ENCODE results near the gene SETD1A.

The SETD1A gene

GRCh38 chr16:31003744-31004143 is 46.2 kb downstream of the SETD1A start:
- intact Hi-C loops (cut with DNase I; ENCODE audit: low total_unique reads), result no loop called here
- Histone ChIP-seq H3K4me1 (peaks cover 0 to 8% (median 3%) of the 10 kb centered on the region in 4 donors), H3K9me3 (no peaks in the 10 kb centered on the region), H3K27ac (no peak overlapping the region), H3K4me3 (no peak overlapping the region), H3K36me3 (no peaks in the 10 kb centered on the region), H3K27me3 (peaks cover 0 to 26% of the 10 kb centered on the region in 2 donors)
- no peak for DNase-seq
- TF ChIP-seq CTCF (IDR thresholded peaks at IDR 0.05), result no peak

DNA sequence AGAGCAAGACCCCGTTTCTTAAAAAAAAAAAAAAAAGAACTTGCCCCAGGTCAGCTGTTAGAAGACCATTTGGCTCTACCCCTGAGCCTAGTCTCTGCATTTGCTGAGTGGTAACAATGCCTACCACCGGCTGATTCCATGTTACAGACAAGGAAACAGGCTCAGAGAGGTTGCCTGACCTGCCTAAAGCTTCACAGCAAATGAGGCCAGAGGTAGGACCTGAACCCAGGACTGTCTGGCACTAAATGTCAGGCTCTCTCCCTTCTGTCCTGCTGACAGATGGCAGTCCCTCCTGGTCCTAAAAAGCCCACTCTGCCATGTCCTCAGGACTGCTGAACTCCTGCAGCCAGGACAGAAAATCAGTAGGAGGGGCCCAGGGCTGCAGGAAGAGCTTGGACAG is 47.1 kb downstream of the SETD1A start:
- Histone ChIP-seq H3K27me3 (peaks cover 0 to 35% of the 10 kb centered on the region in 2 donors), H3K27ac (no peak overlapping the region), H3K9me3 (no peaks in the 10 kb centered on the region), H3K4me1 (peaks cover 0 to 2% (median 0%) of the 10 kb centered on the region in 4 donors), H3K36me3 (no peaks in the 10 kb centered on the region), H3K4me3 (no peak overlapping the region)
- TF ChIP-seq CTCF (IDR thresholded peaks at IDR 0.05), result no peak
- intact Hi-C loops (cut with DNase I; ENCODE audit: low total_unique reads), result no loop called here
- no peak for DNase-seq

DNA sequence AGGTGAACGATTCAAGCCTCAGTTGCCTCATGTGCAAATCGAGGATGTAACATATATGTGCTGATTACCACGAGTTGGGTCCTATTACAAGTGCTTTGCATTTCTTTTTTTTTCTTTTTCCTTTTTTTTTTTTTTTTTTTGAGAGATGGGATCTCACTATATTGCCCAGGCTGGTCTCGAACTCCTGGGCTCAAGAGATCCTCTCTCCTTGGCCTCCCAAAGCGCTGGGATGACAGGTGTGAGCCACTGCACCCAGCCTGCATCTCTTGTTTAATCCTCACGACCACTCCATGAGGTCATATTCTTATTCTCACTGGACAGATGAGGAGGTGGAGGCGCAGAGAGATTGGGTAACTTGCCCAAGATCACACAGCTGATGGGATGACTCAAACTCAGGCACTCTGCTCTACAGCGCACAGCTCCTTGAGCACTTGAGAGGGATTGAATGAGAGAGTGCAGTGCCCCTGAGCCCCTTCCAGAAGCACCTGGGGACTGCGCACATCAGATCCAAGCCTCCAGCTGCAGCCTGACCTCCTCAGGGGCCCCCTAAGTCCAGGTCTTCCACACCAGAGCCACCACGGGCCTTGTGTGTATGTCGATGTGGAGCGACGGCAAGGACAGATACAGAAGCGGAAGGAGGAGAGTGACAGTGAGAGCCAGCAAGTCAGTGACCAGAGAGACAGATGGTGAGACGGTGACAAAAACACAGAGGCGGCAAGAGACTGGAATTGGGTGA is 48.0 kb downstream of the SETD1A start:
- Histone ChIP-seq H3K36me3 (no peaks in the 10 kb centered on the region), H3K4me1 (peaks cover 0 to 4% (median under 1%) of the 10 kb centered on the region in 4 donors), H3K27me3 (peaks cover 0 to 42% of the 10 kb centered on the region in 2 donors), H3K9me3 (no peaks in the 10 kb centered on the region), H3K27ac (no peak overlapping the region), H3K4me3 (no peak overlapping the region)
- TF ChIP-seq CTCF (IDR thresholded peaks at IDR 0.05), result no peak
- intact Hi-C loops (cut with DNase I; ENCODE audit: low total_unique reads), result no loop called here
- no peak for DNase-seq

- H3K27ac ChIP-seq, result no peak overlapping the region
- H3K36me3 ChIP-seq, result no peaks in the 10 kb centered on the region
- no peak overlapping the region for H3K4me3 ChIP-seq
- no peaks in the 10 kb centered on the region for H3K9me3 ChIP-seq
- H3K4me1 ChIP-seq, result peaks cover 0 to 7% (median 3%) of the 10 kb centered on the region in 4 donors
- no peak for TF ChIP-seq CTCF (IDR thresholded peaks at IDR 0.05)
- peaks cover 0 to 47% of the 10 kb centered on the region in 2 donors for H3K27me3 ChIP-seq
- intact Hi-C loops (cut with DNase I; ENCODE audit: low total_unique reads), result no loop called here
- DNase-seq, result no peak
Measured at GRCh38 chr16:31006086-31006385, 48.5 kb downstream of the SETD1A start.

DNA sequence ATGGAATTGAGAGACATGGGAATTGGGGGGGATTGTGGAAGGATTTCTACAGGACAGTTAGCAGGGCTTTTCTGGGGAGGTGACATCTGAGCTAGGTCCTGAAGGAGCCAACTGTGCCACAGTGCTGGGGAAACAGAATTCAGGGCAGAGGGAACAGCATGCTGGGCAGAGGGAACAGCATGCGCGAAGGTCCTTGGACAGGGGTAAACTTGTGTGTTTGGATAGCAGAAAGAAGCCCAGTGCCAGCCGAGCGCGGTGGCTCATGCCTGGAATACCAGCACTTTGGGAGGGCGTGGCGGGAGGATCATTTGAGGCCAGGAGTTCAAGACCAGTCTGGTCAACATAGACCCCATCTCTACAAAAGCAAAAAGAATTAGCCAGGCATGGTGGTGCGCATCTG is 49.0 kb downstream of the SETD1A start:
- DNase-seq, result no peak
- Histone ChIP-seq H3K27me3 (peaks cover 3 to 53% of the 10 kb centered on the region in 2 donors), H3K36me3 (no peaks in the 10 kb centered on the region), H3K27ac (no peak overlapping the region), H3K4me3 (no peak overlapping the region), H3K4me1 (peaks cover 0 to 8% (median 3%) of the 10 kb centered on the region in 4 donors), H3K9me3 (no peaks in the 10 kb centered on the region)
- intact Hi-C loops (cut with DNase I; ENCODE audit: low total_unique reads), result no loop called here
- no peak for TF ChIP-seq CTCF (IDR thresholded peaks at IDR 0.05)

Data from tibial artery (tissue), 4 donors.